HEK293 (cell line): ENCODE measurements around the gene EVI5L.

Experiments used
- GLI2 ChIP-seq: fragments of 450-650 bp; formaldehyde crosslinking; IDR thresholded peaks from 2 replicates; pipeline ENCODE4; 2017; ENCODE audit warnings: missing biosample characterization, missing genetic modification characterization, low read depth, borderline replicate concordance
- HOXA7 ChIP-seq: sonication (generic); formaldehyde crosslinking; IDR thresholded peaks from 2 replicates; pipeline ENCODE4 v1.8.1; 2022; ENCODE audit warnings: missing genetic modification reagents, borderline replicate concordance
- KLF10 ChIP-seq: fragments of 450-650 bp; IDR thresholded peaks from 2 replicates; pipeline ENCODE4 v1.5.1; 2018; ENCODE audit warnings: missing biosample characterization, mild to moderate bottlenecking, missing genetic modification characterization
- KLF9 ChIP-seq: fragments of 450-650 bp; formaldehyde crosslinking; IDR thresholded peaks from 2 replicates; pipeline ENCODE4 v1.5.1; 2016; ENCODE audit warnings: missing biosample characterization, missing genetic modification characterization, low read depth
- MYNN ChIP-seq: fragments of 450-650 bp; formaldehyde crosslinking; IDR thresholded peaks from 2 replicates; pipeline ENCODE4 v1.5.1; 2016; ENCODE audit warnings: missing biosample characterization, missing genetic modification characterization, borderline replicate concordance
- PRDM2 ChIP-seq: fragments of 450-650 bp; formaldehyde crosslinking; IDR thresholded peaks from 2 replicates; pipeline ENCODE4 v1.5.1; 2016; ENCODE audit warnings: missing biosample characterization, missing genetic modification characterization, borderline replicate concordance
- SP2 ChIP-seq: fragments of 450-650 bp; formaldehyde crosslinking; IDR thresholded peaks from 2 replicates; pipeline ENCODE4 v1.5.1; 2016; ENCODE audit warnings: missing biosample characterization, missing genetic modification characterization
- ZBTB8A ChIP-seq: fragments of 450-650 bp; formaldehyde crosslinking; IDR thresholded peaks from 2 replicates; pipeline ENCODE4 v1.5.1; 2016; ENCODE audit warnings: missing biosample characterization, missing genetic modification characterization
- ZNF19 ChIP-seq: fragments of 450-650 bp; formaldehyde crosslinking; IDR thresholded peaks from 2 replicates; pipeline ENCODE4; 2016; ENCODE audit warnings: missing biosample characterization, missing genetic modification characterization, low read depth
- ZNF26 ChIP-seq: fragments of 450-650 bp; formaldehyde crosslinking; IDR thresholded peaks from 2 replicates; pipeline ENCODE4 v1.5.1; 2016; ENCODE audit warnings: missing biosample characterization, missing genetic modification characterization
- ZNF335 ChIP-seq: fragments of 450-650 bp; formaldehyde crosslinking; conservative IDR thresholded peaks from 2 replicates; pipeline ENCODE4 v1.5.1; 2016; ENCODE audit warnings: missing biosample characterization, missing genetic modification characterization
- ZNF398 ChIP-seq: fragments of 450-650 bp; formaldehyde crosslinking; IDR thresholded peaks from 2 replicates; pipeline ENCODE4 v1.5.1; 2017; ENCODE audit warnings: missing biosample characterization, missing genetic modification characterization
- ZNF521 ChIP-seq: fragments of 450-650 bp; formaldehyde crosslinking; IDR thresholded peaks from 2 replicates; pipeline ENCODE4 v1.5.1; 2017; ENCODE audit warnings: missing biosample characterization, mild to moderate bottlenecking, missing genetic modification characterization
- ZNF549 ChIP-seq: fragments of 450-650 bp; IDR thresholded peaks from 2 replicates; pipeline ENCODE4 v1.5.1; 2018; ENCODE audit warnings: missing biosample characterization, missing genetic modification characterization, mild to moderate bottlenecking, inconsistent platforms, moderate library complexity
- ZNF558 ChIP-seq: fragments of 450-650 bp; formaldehyde crosslinking; IDR thresholded peaks from 2 replicates; pipeline ENCODE4 v1.5.1; 2016; ENCODE audit warnings: missing biosample characterization, missing genetic modification characterization
- ZNF561 ChIP-seq: fragments of 450-650 bp; IDR thresholded peaks from 2 replicates; pipeline ENCODE4 v1.5.1; 2018; ENCODE audit warnings: missing biosample characterization, missing genetic modification characterization, borderline replicate concordance
- ZNF585B ChIP-seq: fragments of 450-650 bp; formaldehyde crosslinking; IDR thresholded peaks from 2 replicates; pipeline ENCODE4 v1.5.1; 2016; ENCODE audit warnings: missing biosample characterization, missing genetic modification characterization
- ZNF677 ChIP-seq: fragments of 450-650 bp; IDR thresholded peaks from 2 replicates; pipeline ENCODE4 v1.5.0; 2018; ENCODE audit warnings: missing biosample characterization, mild to moderate bottlenecking, missing genetic modification characterization, moderate library complexity
- ZNF747 ChIP-seq: fragments of 450-650 bp; formaldehyde crosslinking; IDR thresholded peaks from 2 replicates; pipeline ENCODE4 v1.5.1; 2016; ENCODE audit warnings: missing biosample characterization, missing genetic modification characterization
- ZNF768 ChIP-seq: fragments of 450-650 bp; formaldehyde crosslinking; IDR thresholded peaks from 2 replicates; pipeline ENCODE4 v1.5.1; 2018; ENCODE audit warnings: missing biosample characterization, mild to moderate bottlenecking, missing genetic modification characterization
- ZNF792 ChIP-seq: fragments of 450-650 bp; formaldehyde crosslinking; IDR thresholded peaks from 2 replicates; pipeline ENCODE4 v1.5.1; 2016; ENCODE audit warnings: missing biosample characterization, missing genetic modification characterization

Gene EVI5L

GRCh38 chr19:7829561-7830271 lies at the start of gene EVI5L (continued):
- no peak for TF ChIP-seq GLI2 (tag by site-specific recombination)
- no peak for TF ChIP-seq ZNF792 (tag by site-specific recombination)
- no peak for TF ChIP-seq ZNF558 (tag by site-specific recombination)
- TF ChIP-seq ZNF747 = no peak
- peak; percentile 100 for TF ChIP-seq ZBTB8A (tag by site-specific recombination)
- no peak for TF ChIP-seq PRDM2 (tag by site-specific recombination)
- TF ChIP-seq ZNF521 = no peak
- peak; percentile 100 for TF ChIP-seq KLF10
- peak; percentile 98 for TF ChIP-seq SP2
- TF ChIP-seq ZNF561 (tag by site-specific recombination) = no peak
- no peak for TF ChIP-seq HOXA7 (CRISPR knock-in tag)
- peak; percentile 34 for TF ChIP-seq ZNF335
- TF ChIP-seq ZNF549 (tag by site-specific recombination) = no peak
- TF ChIP-seq ZNF585B = no peak
- no peak for TF ChIP-seq ZNF398 (tag by site-specific recombination)
- TF ChIP-seq KLF9 (tag by site-specific recombination) = peak; percentile 100
- no peak for TF ChIP-seq ZNF19
- TF ChIP-seq ZNF26 (tag by site-specific recombination) = no peak
- no peak for TF ChIP-seq ZNF768 (tag by site-specific recombination)
- TF ChIP-seq ZNF677 (tag by site-specific recombination) = no peak
- no peak for TF ChIP-seq MYNN
